HepG2 (cell line): ENCODE measurements around the gene FBP1. TPM values are rescaled to one million over a fixed set of nuclear protein-coding genes. Genes with fewer than 3 reads are reported as not detected.

Experiments
- AGO1 ChIP-seq: fragments of 200-400 bp; formaldehyde crosslinking; IDR thresholded peaks from 2 replicates; pipeline ENCODE4 v1.6.1; 2017; ENCODE audit warnings: mild to moderate bottlenecking, low read depth, low read length, moderate library complexity; ENCODE audit not compliant: poor library complexity, severe bottlenecking
- AKAP8 ChIP-seq: sonication (generic); formaldehyde crosslinking; IDR thresholded peaks from 2 replicates; pipeline ENCODE4 v1.5.1; 2020; ENCODE audit warnings: mild to moderate bottlenecking, missing genetic modification reagents
- CEBPB ChIP-seq: IDR thresholded peaks from 2 replicates; pipeline ENCODE4 v1.6.1; 2011; ENCODE audit warnings: low read depth, low read length, improper control_type of control experiment, borderline replicate concordance
- CERS6 ChIP-seq: sonication (generic); formaldehyde crosslinking; IDR thresholded peaks from 2 replicates; pipeline ENCODE4 v1.5.0; 2020; ENCODE audit warnings: missing genetic modification reagents
- CHCHD3 ChIP-seq: sonication (generic); formaldehyde crosslinking; IDR thresholded peaks from 2 replicates; pipeline ENCODE4 v1.8.0; 2022; ENCODE audit warnings: mild to moderate bottlenecking, missing genetic modification reagents, moderate library complexity
- ETS1 ChIP-seq: sonication (generic); formaldehyde crosslinking; IDR thresholded peaks from 2 replicates; pipeline ENCODE4 v1.4.0; 2020; ENCODE audit warnings: missing genetic modification reagents
- MAFF ChIP-seq: IDR thresholded peaks from 2 replicates; pipeline ENCODE4 v1.6.1; 2011; ENCODE audit warnings: low read depth, low read length, improper control_type of control experiment
- MAFG ChIP-seq: sonication (generic); formaldehyde crosslinking; IDR thresholded peaks from 2 replicates; pipeline ENCODE4 v1.5.1; 2020; ENCODE audit warnings: mild to moderate bottlenecking, missing genetic modification reagents
- MAFK ChIP-seq, 2 experiments: IDR thresholded peaks in 1 of 2; conservative IDR thresholded peaks in 1 of 2; 2 replicates each; pipeline ENCODE4 v1.6.1; 2011; ENCODE audit warnings: improper control_type of control experiment in 2 of 2, low read length in 2 of 2
- NR2F1 ChIP-seq, 2 experiments: fragments of 450-650 bp in 1 of 2; formaldehyde crosslinking in 1 of 2; IDR thresholded peaks; 2 replicates each; pipeline versions ENCODE4 v1.5.0 to v1.6.1; 2016 to 2020; ENCODE audit warnings: mild to moderate bottlenecking in 1 of 2, missing compliant biosample characterization in 1 of 2, missing genetic modification reagents in 1 of 2, moderate library complexity in 1 of 2
- NR2F6 ChIP-seq, 2 experiments: IDR thresholded peaks; 2 replicates each; pipeline ENCODE4 v1.6.1; 2016; ENCODE audit warnings: antibody characterized with exemption in 1 of 2, mild to moderate bottlenecking in 1 of 2
- SALL1 ChIP-seq: sonication (generic); formaldehyde crosslinking; IDR thresholded peaks from 2 replicates; pipeline ENCODE4 v1.8.0; 2022; ENCODE audit warnings: mild to moderate bottlenecking, missing genetic modification reagents
- SRSF4 ChIP-seq: fragments of 200-400 bp; formaldehyde crosslinking; IDR thresholded peaks from one replicate; pipeline ENCODE4 v1.6.1; 2018; ENCODE audit warnings: mild to moderate bottlenecking, low read depth, low read length, moderate library complexity; ENCODE audit not compliant: poor library complexity, severe bottlenecking
- TFAP4 ChIP-seq: sonication (generic); IDR thresholded peaks from 2 replicates; pipeline ENCODE4 v1.6.1; 2016; ENCODE audit warnings: low read depth, borderline replicate concordance
- THAP11 ChIP-seq: IDR thresholded peaks from 2 replicates; pipeline ENCODE4 v1.6.1; 2016; ENCODE audit warnings: missing biosample characterization, missing genetic modification reagents
- ZBTB38 ChIP-seq: sonication (generic); formaldehyde crosslinking; IDR thresholded peaks from 2 replicates; pipeline ENCODE4 v1.5.1; 2020; ENCODE audit warnings: mild to moderate bottlenecking, missing genetic modification reagents
- ZNF292 ChIP-seq: sonication (generic); formaldehyde crosslinking; IDR thresholded peaks from 2 replicates; pipeline ENCODE4 v1.8.1; 2022; ENCODE audit warnings: mild to moderate bottlenecking, low read depth, missing genetic modification reagents, borderline replicate concordance
- ZNF460 ChIP-seq: sonication (generic); formaldehyde crosslinking; IDR thresholded peaks from 2 replicates; pipeline ENCODE4 v1.5.1; 2020; ENCODE audit warnings: missing genetic modification reagents, mild to moderate bottlenecking, borderline replicate concordance
- ZNF800 ChIP-seq: sonication (generic); formaldehyde crosslinking; IDR thresholded peaks from 2 replicates; pipeline ENCODE4 v1.4.0; 2020; ENCODE audit warnings: missing genetic modification reagents
- ZZZ3 ChIP-seq: sonication (generic); formaldehyde crosslinking; IDR thresholded peaks from 2 replicates; pipeline ENCODE4 v1.4.0; 2020; ENCODE audit warnings: missing genetic modification reagents, mild to moderate bottlenecking, borderline replicate concordance
- polyA plus RNA-seq, 8 experiments: library from polyadenylated mRNA; depleted of rRNA in 3 of 8; stranded (reverse) in 7 of 8; unstranded in 1 of 8; fragments of >200 nt; fragmentation: Illumina TruSeq in 4 of 8; extraction: Trizol in 4 of 8; gene quantifications; 2 replicates each; pipeline versions ENCODE4 v1.2.1 to v1.2.3, GENCODE V29; 2011 to 2016; ENCODE audit warnings: low read depth in 4 of 8, missing spikeins in 1 of 8, mixed read lengths in 1 of 8; ENCODE audit not compliant: insufficient read depth in 1 of 8
- total RNA-seq, 5 experiments: library from RNA; depleted of rRNA; stranded (reverse); fragments of >200 nt; fragmentation: Illumina TruSeq; extraction: Trizol; gene quantifications; 2 replicates each; pipeline ENCODE4 v1.2.3, GENCODE V29; 2016; ENCODE audit warnings: low read depth in 1 of 5
- TF ChIP-seq, protein P1 (sequence below): IDR thresholded peaks from 2 replicates; pipeline ENCODE4 v1.6.1; 2016; ENCODE audit warnings: mild to moderate bottlenecking

Gene FBP1
- total and polyA plus RNA-seq, 2 of the 13 experiments (the other 11 are each of a cell fraction or from before 2014, with no cell fraction given), result 0.29 to 0.53 TPM

GRCh38 chr9:94666364-94667099, 27.2 kb upstream of the FBP1 start (continued):
- TF ChIP-seq NR2F1 (CRISPR knock-in tag; IDR thresholded peaks at IDR 0.05), result 0 out of 4 replicates have a peak, but pooled peaks of 1 of the 2 experiments have one; percentile 4
- TF ChIP-seq ZBTB38 (CRISPR knock-in tag), result 0 out of 2 replicates have a peak, but pooled peaks have one; percentile 8
- peak; percentile 89 for TF ChIP-seq MAFF
- peak; percentile 9; the same call in 1 of the 2 replicates for TF ChIP-seq CEBPB
- TF ChIP-seq SALL1 (CRISPR knock-in tag), result 0 out of 2 replicates have a peak, but pooled peaks have one; percentile 34
- no peak for TF ChIP-seq THAP11 (CRISPR knock-in tag)
- no peak for TF ChIP-seq AGO1
- peak; percentile 20; the same call in 1 of the 2 replicates for TF ChIP-seq MAFG (CRISPR knock-in tag)
- TF ChIP-seq TFAP4, result peak; percentile 66
- TF ChIP-seq ZNF460 (CRISPR knock-in tag), result no peak
- no peak for TF ChIP-seq ZNF292
- TF ChIP-seq ZNF800 (CRISPR knock-in tag), result no peak
- TF ChIP-seq CERS6 (CRISPR knock-in tag), result no peak
- TF ChIP-seq AKAP8 (CRISPR knock-in tag), result no peak
- TF ChIP-seq SRSF4, result no peak
- peak; percentile 37; the same call in 1 of the 2 replicates for TF ChIP-seq NR2F6 (IDR thresholded peaks at IDR 0.05)
- TF ChIP-seq NR2F6 (CRISPR knock-in tag; IDR thresholded peaks at IDR 0.05), result no peak
- peak; percentile 90 to 91 for TF ChIP-seq MAFK (conservative IDR thresholded peaks at IDR 0.05 in 1 of 2, IDR thresholded peaks at IDR 0.05 in 1 of 2; ENCODE audit: low read length in 2 of 2)
- TF ChIP-seq, protein P1, sequence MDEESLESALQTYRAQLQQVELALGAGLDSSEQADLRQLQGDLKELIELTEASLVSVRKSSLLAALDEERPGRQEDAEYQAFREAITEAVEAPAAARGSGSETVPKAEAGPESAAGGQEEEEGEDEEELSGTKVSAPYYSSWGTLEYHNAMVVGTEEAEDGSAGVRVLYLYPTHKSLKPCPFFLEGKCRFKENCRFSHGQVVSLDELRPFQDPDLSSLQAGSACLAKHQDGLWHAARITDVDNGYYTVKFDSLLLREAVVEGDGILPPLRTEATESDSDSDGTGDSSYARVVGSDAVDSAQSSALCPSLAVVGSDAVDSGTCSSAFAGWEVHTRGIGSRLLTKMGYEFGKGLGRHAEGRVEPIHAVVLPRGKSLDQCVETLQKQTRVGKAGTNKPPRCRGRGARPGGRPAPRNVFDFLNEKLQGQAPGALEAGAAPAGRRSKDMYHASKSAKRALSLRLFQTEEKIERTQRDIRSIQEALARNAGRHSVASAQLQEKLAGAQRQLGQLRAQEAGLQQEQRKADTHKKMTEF (CRISPR knock-in tag), result 0 out of 2 replicates have a peak, but pooled peaks have one; percentile 25
- TF ChIP-seq ETS1, result no peak
- no peak for TF ChIP-seq ZZZ3 (CRISPR knock-in tag)
- TF ChIP-seq CHCHD3, result no peak
